B cell (primary cell): ENCODE data around the gene SDK2.

Source experiments
- EZH2 ChIP-seq: IDR thresholded peaks from 2 replicates; pipeline ENCODE4 v1.6.1; 2012; ENCODE audit warnings: borderline replicate concordance, low read depth, mild to moderate bottlenecking, moderate library complexity, low read length; ENCODE audit not compliant: insufficient read depth, poor library complexity, severe bottlenecking
- TF ChIP-seq, protein P1 (sequence below): fragments of 200-600 bp; IDR thresholded peaks from one replicate; pipeline ENCODE4 v1.8.0; 2022; ENCODE audit warnings: antibody characterized with exemption, mild to moderate bottlenecking

DNA sequence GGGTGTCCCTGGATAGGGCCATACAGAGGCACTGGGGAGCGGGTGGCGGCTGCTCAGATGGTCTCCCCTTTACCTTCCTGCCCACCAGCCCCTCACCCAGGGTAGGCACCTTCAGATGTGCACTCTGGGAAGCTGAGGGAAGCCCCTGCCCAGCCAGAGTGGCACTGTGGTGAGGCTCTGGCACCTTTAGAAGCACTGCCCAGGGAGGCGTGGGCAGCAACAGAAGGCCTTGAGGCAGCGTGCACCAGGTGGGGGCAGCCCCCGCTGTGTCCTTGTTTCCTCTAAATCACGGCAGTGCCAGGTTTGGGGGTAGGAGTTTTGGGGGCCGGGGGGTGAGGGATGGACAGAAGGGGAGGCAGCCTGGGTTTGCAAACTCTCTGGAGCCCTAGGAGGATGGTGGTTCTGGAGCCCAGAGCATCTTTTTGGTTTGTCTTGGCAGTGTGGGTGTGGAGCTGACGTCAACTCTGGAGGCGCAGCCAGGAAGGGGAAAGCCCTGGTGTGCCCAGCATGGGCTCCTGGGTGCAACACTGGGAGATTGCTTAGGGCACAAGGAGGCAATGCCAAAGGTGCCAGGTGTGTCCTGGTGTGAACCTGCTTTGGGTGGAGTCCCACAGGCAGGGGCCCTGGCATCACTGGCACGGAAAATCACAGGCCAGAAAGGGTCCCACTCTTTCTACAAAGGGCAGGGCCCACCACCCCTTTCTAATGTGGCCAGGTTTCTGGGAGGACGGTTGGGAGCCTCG is 309.3 kb downstream of the SDK2 start:
- TF ChIP-seq, protein P1, sequence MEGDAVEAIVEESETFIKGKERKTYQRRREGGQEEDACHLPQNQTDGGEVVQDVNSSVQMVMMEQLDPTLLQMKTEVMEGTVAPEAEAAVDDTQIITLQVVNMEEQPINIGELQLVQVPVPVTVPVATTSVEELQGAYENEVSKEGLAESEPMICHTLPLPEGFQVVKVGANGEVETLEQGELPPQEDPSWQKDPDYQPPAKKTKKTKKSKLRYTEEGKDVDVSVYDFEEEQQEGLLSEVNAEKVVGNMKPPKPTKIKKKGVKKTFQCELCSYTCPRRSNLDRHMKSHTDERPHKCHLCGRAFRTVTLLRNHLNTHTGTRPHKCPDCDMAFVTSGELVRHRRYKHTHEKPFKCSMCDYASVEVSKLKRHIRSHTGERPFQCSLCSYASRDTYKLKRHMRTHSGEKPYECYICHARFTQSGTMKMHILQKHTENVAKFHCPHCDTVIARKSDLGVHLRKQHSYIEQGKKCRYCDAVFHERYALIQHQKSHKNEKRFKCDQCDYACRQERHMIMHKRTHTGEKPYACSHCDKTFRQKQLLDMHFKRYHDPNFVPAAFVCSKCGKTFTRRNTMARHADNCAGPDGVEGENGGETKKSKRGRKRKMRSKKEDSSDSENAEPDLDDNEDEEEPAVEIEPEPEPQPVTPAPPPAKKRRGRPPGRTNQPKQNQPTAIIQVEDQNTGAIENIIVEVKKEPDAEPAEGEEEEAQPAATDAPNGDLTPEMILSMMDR: no peak
- TF ChIP-seq EZH2: no peak
